ENCODE data around the gene FAF2.

DNA sequence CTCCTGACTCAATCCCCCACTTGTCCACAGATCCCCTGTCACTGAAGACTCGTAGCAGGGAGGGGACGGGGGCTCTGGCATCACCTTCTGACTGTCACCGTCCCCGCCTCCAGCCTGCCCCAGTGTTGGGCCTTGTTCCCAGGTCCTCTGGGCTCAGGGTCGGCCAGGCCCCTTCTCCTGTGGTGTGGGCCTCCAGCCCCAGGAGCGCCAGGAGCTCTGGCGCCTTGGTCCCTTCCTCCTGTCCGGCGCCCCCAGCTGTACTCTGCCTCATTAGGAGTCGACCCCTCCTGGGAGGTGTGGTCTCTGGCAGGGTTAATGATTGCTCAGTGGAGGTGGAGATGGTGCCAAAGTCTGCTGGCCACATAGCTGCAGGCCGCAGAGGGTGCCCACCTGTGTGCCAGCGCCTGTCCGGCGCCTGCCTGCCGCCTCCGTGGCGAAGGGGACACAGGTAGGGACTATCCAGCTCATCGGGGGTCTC is 100.8 kb downstream of the FAF2 start, which contains the start of gene CDHR2:
- TF ChIP-seq, protein P1, sequence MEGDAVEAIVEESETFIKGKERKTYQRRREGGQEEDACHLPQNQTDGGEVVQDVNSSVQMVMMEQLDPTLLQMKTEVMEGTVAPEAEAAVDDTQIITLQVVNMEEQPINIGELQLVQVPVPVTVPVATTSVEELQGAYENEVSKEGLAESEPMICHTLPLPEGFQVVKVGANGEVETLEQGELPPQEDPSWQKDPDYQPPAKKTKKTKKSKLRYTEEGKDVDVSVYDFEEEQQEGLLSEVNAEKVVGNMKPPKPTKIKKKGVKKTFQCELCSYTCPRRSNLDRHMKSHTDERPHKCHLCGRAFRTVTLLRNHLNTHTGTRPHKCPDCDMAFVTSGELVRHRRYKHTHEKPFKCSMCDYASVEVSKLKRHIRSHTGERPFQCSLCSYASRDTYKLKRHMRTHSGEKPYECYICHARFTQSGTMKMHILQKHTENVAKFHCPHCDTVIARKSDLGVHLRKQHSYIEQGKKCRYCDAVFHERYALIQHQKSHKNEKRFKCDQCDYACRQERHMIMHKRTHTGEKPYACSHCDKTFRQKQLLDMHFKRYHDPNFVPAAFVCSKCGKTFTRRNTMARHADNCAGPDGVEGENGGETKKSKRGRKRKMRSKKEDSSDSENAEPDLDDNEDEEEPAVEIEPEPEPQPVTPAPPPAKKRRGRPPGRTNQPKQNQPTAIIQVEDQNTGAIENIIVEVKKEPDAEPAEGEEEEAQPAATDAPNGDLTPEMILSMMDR (IDR thresholded peaks at IDR 0.05; ENCODE audit: extremely low read depth in 1 of 2, insufficient read depth in 1 of 2, low read depth in 1 of 2, low read length in 2 of 2), result no peak
- TF ChIP-seq GATA2 (IDR thresholded peaks at IDR 0.05; ENCODE audit: insufficient read depth, insufficient read length, low read depth, low read length), result no peak

Data from endothelial cell of umbilical vein (primary cell).